Uterus (tissue), 4 donors: Measurements from ENCODE around the gene ADIRF. TPM values are rescaled to one million over a fixed set of nuclear protein-coding genes. Genes with fewer than 3 reads are reported as not detected.
"Not testable (repeated sequence)": the region's sequence is repeated elsewhere in the genome, so short reads cannot be mapped to it uniquely, and the experiment has no call there.

ENCODE experiments used
- DNase-seq, 2 donors: peaks; one replicate each; pipeline ENCODE4 v3.0.0-alpha.2; 2019 to 2020
- H3K27ac ChIP-seq, 2 donors: fragments of 200-600 bp; sonication (generic); 1 replicate in 1 of 2; 2 replicates in 1 of 2; pipeline ENCODE4 v1.5.1; 2016 to 2018
- H3K27me3 ChIP-seq, 2 donors: fragments of 200-600 bp; sonication (generic); one replicate each; pipeline ENCODE4 v1.5.1; 2018 to 2019; ENCODE audit warnings: control low read depth in 1 of 2
- H3K36me3 ChIP-seq, 2 donors: fragments of 200-600 bp; sonication (generic); one replicate each; pipeline ENCODE4 v1.5.1; 2019; ENCODE audit warnings: control low read depth in 1 of 2
- H3K4me1 ChIP-seq, 2 donors: fragments of 200-600 bp; sonication (generic); one replicate each; pipeline ENCODE4 v1.5.1; 2018 to 2019; ENCODE audit warnings: control low read depth in 1 of 2
- H3K4me3 ChIP-seq, 2 donors: fragments of 200-600 bp; sonication (generic); 1 replicate in 1 of 2; 2 replicates in 1 of 2; pipeline ENCODE4 v1.5.1; 2018 to 2019; ENCODE audit warnings: mild to moderate bottlenecking in 1 of 2
- H3K9me3 ChIP-seq, 2 donors: fragments of 200-600 bp; sonication (generic); one replicate each; pipeline ENCODE4 v1.5.1; 2019; ENCODE audit warnings: control low read depth in 1 of 2
- CTCF ChIP-seq, 4 experiments: fragments of 200-600 bp in 2 of 4; fragments of 450-650 bp in 2 of 4; sonication (generic) in 2 of 4; IDR thresholded peaks; one replicate each; pipeline ENCODE4 v1.5.1; 2016 to 2019; ENCODE audit warnings: antibody characterized with exemption in 4 of 4, mild to moderate bottlenecking in 2 of 4, moderate library complexity in 1 of 4
- POLR2A ChIP-seq, 2 donors: fragments of 450-650 bp; IDR thresholded peaks; one replicate each; pipeline ENCODE4 v1.6.1; 2016; ENCODE audit warnings: antibody characterized with exemption in 2 of 2, mild to moderate bottlenecking in 1 of 2, moderate library complexity in 1 of 2
- intact Hi-C: fragments of 100-400 bp; cut with DNase I; formaldehyde crosslinking; loops from one replicate; pipeline ENCODE4 v1.15.1; 2023; ENCODE audit warnings: low total_unique reads
- total RNA-seq, 4 donors: library from RNA; depleted of rRNA in 3 of 4; stranded (reverse); fragments of >200 nt in 3 of 4; gene quantifications; one replicate each; pipeline versions ENCODE4 v1.1.0 to v1.2.4, GENCODE V29; 2014 to 2023
- donor health status: DM: yes; HTN: yes; CAD: no.

The ADIRF gene
- total RNA-seq, 4 donors from 2014 or later: 8.5 to 368 (median 275) TPM

- Histone ChIP-seq H3K27ac (no peak overlapping the region), H3K4me1 (no peaks in the 10 kb centered on the region), H3K36me3 (no peaks in the 10 kb centered on the region), H3K4me3 (no peak overlapping the region), H3K9me3 (no peaks in the 10 kb centered on the region), H3K27me3 (no peaks in the 10 kb centered on the region)
- no peak for DNase-seq
- TF ChIP-seq POLR2A (IDR thresholded peaks at IDR 0.05): no peak
- TF ChIP-seq CTCF (IDR thresholded peaks at IDR 0.05): no peak
- intact Hi-C loops: no loop called here
These were observed 20.2 kb downstream of the ADIRF start for GRCh38 chr10:86988520-86988919.

GRCh38 chr10:86991362-86991761, 23.1 kb downstream of the ADIRF start:
- intact Hi-C loops: not testable (repeated sequence)

GRCh38 chr10:86992456-86992855, 24.2 kb downstream of the ADIRF start:
- Histone ChIP-seq H3K27ac (no peak overlapping the region), H3K9me3 (no peaks in the 10 kb centered on the region), H3K4me1 (no peaks in the 10 kb centered on the region), H3K4me3 (no peak overlapping the region), H3K27me3 (no peaks in the 10 kb centered on the region), H3K36me3 (no peaks in the 10 kb centered on the region)
- no peak for TF ChIP-seq CTCF (IDR thresholded peaks at IDR 0.05)
- TF ChIP-seq POLR2A (IDR thresholded peaks at IDR 0.05): no peak
- DNase-seq: no peak
- intact Hi-C loops: no loop called here

More at GRCh38 chr10:86991362-86991761, 23.1 kb downstream of the ADIRF start:
- H3K4me3 ChIP-seq, H3K27ac ChIP-seq, H3K27me3 ChIP-seq, DNase-seq, H3K4me1 ChIP-seq, H3K9me3 ChIP-seq, H3K36me3 ChIP-seq: not testable (repeated sequence)

- no peaks in the 10 kb centered on the region for H3K27me3 ChIP-seq
- H3K4me3 ChIP-seq: no peak overlapping the region
- TF ChIP-seq POLR2A (IDR thresholded peaks at IDR 0.05): no peak
- TF ChIP-seq CTCF (IDR thresholded peaks at IDR 0.05): no peak
- DNase-seq: no peak
- no peaks in the 10 kb centered on the region for H3K36me3 ChIP-seq
- no peaks in the 10 kb centered on the region for H3K4me1 ChIP-seq
- no peak overlapping the region for H3K27ac ChIP-seq
- no peaks in the 10 kb centered on the region for H3K9me3 ChIP-seq
- intact Hi-C loops: no loop called here
These were observed 24.6 kb downstream of the ADIRF start for GRCh38 chr10:86992929-86993328.

GRCh38 chr10:86999802-87000403, 31.6 kb downstream of the ADIRF start:
- H3K4me3 ChIP-seq, H3K4me1 ChIP-seq, H3K9me3 ChIP-seq, intact Hi-C loops, H3K27me3 ChIP-seq, H3K36me3 ChIP-seq, H3K27ac ChIP-seq, DNase-seq: not testable (repeated sequence)

GRCh38 chr10:87000491-87000890, 32.2 kb downstream of the ADIRF start:
- Histone ChIP-seq H3K9me3 (no peaks in the 10 kb centered on the region), H3K27ac (no peak overlapping the region), H3K27me3 (no peaks in the 10 kb centered on the region), H3K4me1 (no peaks in the 10 kb centered on the region), H3K4me3 (no peak overlapping the region), H3K36me3 (no peaks in the 10 kb centered on the region)
- no peak for DNase-seq
- intact Hi-C loops: no loop called here
- TF ChIP-seq POLR2A (IDR thresholded peaks at IDR 0.05): no peak
- TF ChIP-seq CTCF (IDR thresholded peaks at IDR 0.05): no peak

- H3K9me3 ChIP-seq, H3K4me1 ChIP-seq, H3K27ac ChIP-seq, DNase-seq, H3K36me3 ChIP-seq, intact Hi-C loops, H3K27me3 ChIP-seq, H3K4me3 ChIP-seq: not testable (repeated sequence)
These were observed 38.8 kb downstream of the ADIRF start for GRCh38 chr10:87007124-87007523.

- H3K4me1 ChIP-seq, H3K27ac ChIP-seq, H3K36me3 ChIP-seq, H3K27me3 ChIP-seq, intact Hi-C loops, DNase-seq, H3K4me3 ChIP-seq, H3K9me3 ChIP-seq: not testable (repeated sequence)
These were observed 39.4 kb downstream of the ADIRF start for GRCh38 chr10:87007674-87008073.

- H3K4me1 ChIP-seq, intact Hi-C loops, H3K27ac ChIP-seq, H3K9me3 ChIP-seq, H3K36me3 ChIP-seq, DNase-seq, H3K27me3 ChIP-seq, H3K4me3 ChIP-seq: not testable (repeated sequence)
These were observed 40.0 kb downstream of the ADIRF start for GRCh38 chr10:87008303-87008702.
